HG03039 (cell line): ENCODE results near the gene GATA3.
"Not testable (repeated sequence)": the region's sequence is repeated elsewhere in the genome, so short reads cannot be mapped to it uniquely, and the experiment has no call there.

ENCODE experiments used
- ATAC-seq: cut with Tn5 transposase; IDR thresholded peaks from one replicate; pipeline ENCODE4 v1.9.1; 2021; ENCODE audit warnings: mild to moderate bottlenecking, moderate library complexity; ENCODE audit not compliant: unreplicated experiment

GATA3 gene

DNA sequence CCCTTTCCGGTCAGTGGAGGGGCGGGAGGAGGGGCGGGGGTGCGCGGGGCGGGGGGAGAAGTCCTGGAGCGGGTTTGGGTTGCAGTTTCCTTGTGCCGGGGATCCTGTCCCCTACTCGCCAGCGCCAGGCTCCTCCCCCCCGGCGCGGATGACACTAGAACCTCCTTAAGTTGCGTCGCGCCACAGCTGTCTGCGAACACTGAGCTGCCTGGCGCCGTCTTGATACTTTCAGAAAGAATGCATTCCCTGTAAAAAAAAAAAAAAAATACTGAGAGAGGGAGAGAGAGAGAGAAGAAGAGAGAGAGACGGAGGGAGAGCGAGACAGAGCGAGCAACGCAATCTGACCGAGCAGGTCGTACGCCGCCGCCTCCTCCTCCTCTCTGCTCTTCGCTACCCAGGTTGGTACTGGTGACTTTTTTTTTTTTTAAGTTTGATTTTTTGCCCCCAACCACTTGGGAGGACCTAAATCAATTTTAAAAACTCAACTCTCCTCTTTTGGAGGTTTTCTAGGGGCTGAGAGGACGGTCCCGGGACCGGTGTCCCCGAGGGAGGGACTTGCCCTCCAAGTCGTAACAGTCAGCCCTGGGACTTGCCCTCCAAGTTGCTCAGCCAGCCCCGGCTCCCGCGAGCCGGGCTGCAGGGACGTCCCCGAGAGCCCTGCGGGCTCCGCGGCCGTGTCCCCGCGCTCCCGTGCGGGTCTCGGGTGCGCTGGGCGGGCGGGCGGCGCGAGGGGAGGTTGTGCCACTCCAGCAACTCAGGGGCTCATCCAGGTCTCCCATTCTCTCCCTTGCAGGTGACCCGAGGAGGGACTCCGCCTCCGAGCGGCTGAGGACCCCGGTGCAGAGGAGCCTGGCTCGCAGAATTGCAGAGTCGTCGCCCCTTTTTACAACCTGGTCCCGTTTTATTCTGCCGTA, at the start of gene GATA3:
GATA3 (plus strand) TSS at position 195 of the 914 bp plus-strand sequence. CDS start 968 bp downstream, outside the sequence.
- no peak for ATAC-seq

DNA sequence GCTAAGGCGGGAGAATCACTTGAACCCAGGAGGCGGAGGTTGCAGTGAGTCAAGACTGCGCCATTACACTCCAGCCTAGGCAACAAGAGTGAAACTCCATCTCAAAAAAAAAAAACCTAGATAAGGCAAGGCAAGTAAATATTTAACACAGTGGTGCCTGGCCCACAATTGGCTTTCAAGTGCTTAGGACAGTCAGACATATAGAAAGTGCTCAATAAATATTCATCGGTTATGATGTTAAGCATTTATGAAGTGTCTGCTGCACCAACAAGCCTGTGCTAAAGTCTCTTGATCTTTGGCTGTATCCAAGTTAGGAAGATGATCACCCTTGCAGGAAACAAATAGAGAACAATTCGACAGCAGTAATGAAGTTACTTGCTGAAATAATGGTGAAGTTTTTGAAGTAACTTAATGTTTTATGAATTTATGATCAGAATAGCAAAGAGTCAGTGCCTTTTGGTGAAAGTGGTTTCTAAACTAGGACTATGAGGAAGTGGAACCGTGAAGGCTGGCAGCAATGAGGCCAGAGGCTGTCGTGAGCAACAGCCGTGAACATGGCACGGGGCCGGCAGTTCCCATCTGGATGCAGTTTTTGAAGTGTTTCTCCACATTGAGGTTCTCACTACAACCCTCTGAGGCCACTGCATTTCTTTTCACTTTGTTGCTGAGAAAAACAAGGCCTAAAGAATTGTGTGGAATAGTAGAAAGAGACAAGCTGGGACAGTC, 48.1 kb upstream of the GATA3 start:
- no peak for ATAC-seq

DNA sequence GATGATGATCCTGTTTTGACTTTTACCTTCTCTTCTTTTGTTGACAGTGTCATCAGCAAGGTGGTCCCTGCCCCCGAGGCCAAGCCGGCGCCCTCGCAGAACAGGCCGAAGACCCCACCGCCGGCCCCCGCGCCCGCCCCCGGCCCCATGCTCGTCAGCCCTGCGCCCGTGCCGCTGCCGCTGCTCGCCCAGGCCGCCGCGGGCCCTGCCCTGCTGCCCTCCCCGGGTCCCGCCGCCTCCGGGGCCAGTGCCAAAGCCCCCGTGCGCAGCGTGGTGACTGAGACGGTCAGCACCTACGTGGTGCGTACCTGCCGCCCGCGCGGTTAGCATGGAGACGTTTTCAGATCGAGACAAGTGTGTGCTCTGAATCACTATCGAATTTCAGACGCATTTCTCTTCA, 45.5 kb upstream of the GATA3 start:
- no peak for ATAC-seq

DNA sequence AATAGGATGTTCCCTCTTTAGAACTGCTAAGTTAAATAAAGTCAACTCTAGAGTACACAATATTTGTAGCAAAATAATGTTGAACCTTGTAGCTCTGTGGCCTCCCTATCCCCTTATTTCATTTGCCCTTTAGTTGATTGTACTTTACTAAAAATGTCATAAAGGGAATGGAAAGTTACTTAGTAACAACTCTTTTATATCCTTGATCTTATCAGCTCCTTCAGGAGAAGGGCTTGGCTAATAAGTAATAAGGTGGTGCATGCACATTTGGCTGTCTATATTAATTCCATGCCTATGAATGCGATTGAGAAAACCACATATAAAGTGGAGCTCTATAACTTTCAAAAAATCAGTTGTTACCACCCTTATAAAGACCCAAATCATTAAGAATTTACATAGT, 41.5 kb upstream of the GATA3 start:
- no peak for ATAC-seq

DNA sequence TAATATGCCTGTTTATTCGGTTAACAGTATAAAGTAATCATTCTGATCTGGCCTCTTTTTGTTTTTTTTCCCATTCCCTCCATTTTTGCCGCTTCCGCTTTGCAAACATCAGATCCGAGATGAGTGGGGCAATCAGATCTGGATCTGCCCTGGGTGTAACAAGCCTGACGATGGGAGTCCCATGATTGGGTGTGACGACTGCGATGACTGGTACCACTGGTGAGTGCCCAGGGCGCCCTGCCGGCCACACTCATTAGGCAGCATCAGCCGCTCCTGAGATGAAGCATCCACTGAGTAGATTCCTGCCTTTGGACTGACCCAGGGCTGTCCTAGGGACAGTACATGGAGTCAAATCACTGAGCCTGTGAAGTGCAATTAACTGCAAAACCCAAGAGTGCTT, 40.9 kb upstream of the GATA3 start:
- no peak for ATAC-seq

DNA sequence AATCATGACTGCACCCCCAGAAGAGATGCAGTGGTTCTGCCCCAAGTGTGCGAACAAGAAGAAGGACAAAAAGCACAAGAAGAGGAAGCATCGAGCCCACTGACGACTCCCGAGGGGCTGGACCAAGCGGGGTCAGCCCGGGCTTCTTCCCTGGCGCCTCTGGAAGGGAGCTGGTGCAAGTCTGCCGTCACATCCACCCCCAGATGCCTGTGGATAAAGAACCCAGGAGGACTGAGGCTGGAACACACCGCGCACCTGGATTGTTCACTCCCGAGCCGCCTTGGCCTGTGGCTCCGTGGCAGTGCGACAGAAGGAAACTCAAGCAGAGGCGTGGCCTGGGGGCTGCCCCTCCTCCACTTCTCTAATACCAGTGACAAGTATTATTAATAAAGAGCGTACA, 39.8 kb upstream of the GATA3 start:
- no peak for ATAC-seq

DNA sequence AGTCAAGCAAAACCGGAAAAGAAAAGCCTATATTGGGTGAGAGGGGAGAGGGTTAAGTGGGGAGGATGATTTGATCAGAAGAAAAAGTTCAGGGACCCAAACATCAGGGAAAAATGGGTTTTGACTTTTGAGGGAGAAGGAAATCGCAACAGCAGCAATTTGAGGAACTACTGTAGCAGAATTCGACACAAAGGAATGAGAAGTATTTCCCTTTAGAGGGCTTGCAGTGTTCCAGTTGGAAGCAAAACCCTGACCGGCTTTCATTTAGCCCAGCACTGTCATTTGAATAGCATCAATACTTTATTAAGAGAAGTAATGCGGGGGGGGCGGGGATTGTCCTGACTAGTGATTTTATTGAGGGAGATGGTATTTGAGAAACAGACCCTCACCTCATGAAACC, 37.2 kb upstream of the GATA3 start:
- ATAC-seq, result no peak

DNA sequence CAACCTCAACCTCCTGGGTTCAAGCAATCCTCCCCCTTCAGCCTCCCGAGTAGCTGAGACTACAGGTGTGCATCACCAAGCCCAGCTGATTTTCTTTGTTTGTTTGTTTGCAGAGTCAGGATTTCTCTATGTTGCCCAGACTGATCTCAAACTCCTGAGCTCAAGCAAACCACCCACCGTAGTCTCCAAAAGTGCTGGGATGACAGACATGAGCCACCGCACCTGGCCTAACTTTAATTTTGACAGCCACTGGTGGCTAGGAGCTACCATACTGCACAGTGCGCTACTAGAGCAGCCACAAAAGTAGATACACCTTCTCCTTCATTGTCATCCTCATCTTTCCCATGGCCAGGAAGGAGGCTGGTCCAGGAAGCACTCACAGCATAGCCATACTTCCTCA, 31.2 kb upstream of the GATA3 start:
- no peak for ATAC-seq

DNA sequence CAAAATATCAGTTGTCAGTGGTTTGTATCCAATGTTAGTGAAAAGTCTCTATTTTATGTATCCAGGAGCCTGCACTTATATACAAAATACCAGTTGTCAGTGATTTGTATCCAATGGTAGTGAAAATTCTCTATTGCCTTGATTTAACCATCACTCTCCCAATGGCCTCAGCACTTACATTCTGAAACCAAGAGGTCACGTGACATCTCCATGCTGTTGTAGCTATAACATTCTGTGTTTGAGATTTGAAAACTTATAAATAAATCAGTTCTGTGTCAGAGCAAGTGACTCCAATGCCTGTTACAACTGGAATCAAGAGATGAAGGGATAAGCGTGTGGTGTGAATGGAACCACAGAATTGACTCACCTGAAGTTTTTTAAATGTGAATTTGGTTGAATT, 30.6 kb upstream of the GATA3 start:
- ATAC-seq, result no peak

DNA sequence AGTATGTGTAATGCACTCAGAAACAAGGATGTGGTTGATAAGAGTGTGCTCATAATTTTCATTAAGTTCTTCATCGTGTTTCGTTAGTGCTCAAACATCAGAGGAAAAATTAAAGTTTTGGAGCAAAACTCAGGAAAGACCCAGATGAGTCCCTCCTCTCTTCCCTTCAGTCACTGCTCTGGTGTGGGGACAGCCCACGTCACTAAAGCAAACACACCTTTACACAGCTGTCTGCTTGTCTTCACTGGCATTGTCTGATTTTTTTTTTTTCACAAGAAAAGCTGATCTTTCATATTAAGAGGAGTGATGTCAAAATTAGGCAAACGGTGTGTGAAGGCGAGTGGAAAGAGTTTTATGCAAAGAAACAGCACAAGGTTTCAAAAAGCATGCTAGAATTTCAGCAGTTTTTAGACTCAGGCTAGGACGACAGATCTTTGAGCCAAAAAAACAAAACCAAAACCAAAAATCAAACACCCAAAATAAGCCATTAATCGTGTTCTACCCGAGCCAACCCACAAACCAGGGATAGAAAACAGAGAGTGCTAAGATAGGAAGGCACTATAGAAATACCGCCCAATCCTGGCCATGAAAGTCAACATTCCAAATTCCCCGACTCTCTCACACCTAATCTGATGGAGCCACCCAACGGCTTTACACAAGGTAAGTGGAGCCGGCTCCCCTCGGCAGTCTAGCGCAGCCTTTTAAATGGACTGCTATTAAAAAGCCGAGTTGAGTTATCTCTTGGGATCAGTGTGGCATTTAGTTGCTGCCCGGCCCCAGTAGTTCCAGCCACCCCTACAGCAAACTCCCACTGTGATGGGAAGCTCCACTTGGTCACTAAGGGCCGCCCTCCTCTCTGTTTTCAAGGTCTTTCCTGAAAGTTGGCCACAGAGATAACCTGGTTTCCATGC, 27.9 kb upstream of the GATA3 start:
- ATAC-seq, result no peak

DNA sequence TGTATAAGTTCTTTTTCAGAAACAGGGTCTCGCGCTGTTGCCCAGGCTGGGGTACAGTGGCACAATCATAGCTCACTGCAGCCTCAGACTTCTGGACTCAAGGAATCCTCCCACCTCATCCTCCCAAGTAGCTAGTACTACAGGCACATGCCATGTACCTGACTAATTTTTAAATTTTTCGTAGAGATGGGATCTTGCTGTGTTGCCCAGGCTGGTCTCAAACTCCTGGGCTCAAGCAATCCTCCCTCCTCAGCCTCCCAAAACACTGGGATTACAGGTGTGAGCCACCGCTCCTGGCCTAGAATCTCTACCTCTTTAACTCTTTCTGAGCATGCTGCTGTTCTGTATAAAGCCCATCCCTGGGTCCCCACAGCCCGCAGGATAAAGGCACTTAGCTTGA, 23.3 kb upstream of the GATA3 start:
- ATAC-seq, result not testable (repeated sequence)

DNA sequence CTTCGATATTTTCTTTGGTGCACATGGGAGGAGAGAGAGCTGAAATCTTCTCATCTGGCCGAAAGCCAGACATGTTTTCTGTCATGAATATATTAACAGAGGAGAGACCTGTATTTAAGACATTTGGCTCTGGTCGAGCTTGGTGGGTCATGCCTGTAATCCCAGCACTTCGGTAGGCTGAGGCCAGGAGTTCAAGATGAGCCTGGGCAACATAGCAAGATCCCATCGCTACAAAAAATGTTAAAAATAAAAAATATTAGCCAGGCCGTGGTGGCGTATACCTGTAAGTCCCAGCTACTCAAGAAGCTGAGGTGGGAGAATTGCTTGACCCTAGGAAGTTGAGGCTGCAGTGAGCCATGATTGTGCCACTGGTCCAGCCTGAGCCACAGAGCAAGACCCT, 21.9 kb upstream of the GATA3 start:
- no peak for ATAC-seq

DNA sequence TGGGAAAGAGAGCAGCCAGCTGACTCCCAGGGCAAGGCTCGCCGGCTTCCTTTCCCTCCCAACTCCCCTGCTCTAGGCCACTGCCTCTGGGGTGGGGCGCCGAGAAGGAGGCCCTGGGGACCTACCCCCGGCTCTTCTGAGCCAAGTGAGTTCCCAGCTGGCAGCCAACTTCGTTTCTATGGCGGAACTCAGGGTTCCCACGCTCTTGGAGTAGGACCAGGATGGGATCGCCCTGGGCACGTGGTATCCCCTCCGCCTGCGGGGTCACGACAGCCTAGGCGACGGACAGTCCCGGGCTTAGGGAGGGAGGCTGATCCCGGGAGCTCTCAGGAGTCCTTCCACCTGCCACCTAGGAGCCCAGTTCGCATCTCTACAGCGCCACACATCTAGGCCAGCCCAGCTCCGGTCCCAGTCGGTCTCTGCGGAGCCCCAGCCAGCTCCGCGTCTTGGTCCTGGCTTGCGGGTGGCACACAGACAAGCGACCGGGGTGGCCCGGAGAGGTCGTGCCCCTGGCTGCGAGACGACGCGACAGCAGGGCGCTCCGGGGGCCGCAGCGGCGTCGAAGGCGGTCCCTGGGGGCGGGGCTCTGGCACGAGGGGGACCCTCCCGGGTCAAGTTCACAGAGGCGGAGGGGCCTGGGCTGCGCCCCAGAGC, 20.5 kb upstream of the GATA3 start:
- no peak for ATAC-seq

DNA sequence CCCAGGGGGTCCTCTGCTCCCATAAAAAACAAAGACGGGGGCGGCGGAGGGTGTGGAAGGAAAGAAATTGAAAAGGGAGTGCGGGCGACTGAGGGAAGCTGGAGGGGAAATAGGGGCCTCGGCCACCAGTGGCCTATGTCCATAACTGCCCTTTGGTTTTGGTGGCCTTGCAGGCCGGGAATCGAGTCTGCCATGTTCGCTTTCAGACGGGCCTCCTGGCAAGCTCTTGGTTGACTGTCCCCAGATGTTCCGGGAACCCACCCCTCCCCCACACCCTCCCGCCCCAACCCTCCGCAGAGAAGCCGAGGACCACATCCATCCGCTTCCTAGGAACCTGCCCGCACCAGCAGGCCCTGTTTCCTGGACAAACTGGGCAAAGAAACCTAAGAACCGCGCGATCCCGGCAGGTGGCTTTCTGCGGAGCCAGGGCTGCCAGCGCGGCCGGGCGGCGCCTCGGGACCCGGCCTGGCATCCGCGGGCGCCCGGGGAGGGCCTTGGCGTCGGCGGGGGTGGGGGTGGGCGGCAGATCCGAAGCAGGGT, 20.0 kb upstream of the GATA3 start:
- no peak for ATAC-seq

DNA sequence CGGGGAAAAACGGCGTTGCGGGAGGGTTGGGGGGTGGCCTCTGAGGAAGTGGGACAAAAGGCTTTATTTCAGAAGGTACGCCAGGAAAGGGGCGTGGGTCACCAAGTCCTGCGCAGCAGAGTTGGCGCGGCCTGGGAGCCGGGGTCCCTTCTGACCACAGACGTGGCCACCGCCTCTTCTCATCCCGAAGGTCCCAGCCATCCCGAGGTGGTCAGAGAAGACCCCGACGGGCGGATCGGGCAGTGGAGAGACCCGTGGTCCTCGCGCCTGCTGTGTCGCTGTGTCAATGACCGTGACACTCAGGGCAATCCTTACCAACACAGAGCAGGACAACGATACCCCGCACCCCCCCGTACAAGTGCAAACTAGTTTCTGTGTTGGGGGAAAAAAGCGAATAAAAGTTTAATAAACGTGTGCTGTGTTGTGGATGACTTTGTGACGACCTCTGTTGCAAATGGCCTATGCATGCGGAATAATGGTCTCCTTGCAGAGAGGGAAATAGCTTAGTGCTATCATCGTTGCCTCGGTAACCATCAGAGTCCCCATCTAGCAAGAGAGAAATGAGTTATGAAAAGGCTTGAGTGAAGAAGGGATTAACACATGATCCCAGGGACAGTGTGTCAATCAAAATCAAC, 19.4 kb upstream of the GATA3 start:
- no peak for ATAC-seq

DNA sequence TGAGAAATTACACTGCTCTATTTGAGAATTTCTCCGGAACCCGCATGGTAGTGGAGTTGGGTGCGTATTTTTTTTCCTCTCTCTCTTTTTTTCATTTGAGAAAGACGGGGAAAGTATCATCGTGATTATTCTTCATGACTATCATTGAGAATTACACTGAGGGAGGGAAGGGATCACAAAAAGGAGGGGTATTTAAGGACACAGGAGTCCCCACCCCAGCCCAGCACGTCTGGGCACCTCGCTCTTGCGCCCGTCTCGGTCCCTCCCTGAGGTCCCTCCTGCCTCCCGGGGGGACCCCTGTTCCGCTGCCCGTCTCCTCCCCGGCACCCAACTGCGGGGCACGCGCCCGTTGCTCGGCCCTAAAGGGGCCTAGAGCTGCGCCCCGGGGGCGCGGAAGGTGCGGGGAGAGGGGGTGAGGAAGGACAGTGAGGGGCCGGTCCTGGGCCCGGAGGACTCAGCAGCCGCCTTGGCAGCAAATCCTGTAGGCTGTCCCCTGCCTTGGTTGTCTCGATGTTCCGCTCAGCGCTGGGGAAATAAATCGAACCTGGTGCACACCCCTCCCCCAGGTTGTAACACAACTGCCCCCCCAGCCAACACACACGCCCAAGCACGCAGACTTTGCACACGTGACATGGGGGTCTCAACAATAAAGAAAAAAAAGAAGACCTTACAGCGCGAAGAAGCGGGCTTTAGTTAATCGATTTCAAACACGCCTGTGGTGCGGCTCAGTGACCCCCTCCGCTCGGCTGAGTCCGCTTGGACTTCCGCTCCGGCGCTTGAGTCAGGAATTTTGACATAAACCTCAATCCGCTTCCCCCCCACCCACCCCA, 18.6 kb upstream of the GATA3 start:
- ATAC-seq, result no peak

DNA sequence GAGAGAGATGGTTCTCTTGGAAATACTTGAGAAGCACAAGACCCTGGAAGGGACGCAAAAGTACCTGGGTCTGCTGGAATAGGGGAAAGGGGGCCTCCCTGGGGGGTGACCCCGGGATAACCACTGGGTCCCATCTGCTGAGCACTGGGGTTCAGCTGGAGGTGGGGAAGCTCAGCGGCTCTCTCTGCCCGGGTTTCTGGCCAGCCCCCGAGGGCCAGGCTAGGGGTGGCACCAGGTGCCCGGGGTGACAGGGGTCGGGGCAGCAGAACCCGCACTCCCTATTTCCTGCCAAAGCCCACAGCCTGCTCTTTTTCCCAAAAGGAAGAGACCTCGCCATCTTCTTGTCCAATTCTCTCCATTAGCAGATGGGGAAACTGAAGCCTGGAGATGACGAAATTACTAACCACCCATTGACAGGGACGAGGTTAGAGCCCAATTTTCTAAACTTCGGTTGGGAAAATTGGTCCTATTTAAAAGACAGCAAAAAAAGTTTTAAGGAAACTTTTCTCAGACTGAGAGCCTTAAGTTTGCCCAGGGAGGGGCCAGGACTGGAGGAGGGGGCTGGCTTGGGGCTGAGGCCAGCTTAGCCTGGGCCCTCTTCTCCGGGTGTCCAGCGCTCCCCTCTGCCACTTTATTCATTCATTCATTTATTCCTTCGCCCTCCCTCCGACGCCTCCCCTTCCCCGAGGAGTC, 17.8 kb upstream of the GATA3 start:
- no peak for ATAC-seq

DNA sequence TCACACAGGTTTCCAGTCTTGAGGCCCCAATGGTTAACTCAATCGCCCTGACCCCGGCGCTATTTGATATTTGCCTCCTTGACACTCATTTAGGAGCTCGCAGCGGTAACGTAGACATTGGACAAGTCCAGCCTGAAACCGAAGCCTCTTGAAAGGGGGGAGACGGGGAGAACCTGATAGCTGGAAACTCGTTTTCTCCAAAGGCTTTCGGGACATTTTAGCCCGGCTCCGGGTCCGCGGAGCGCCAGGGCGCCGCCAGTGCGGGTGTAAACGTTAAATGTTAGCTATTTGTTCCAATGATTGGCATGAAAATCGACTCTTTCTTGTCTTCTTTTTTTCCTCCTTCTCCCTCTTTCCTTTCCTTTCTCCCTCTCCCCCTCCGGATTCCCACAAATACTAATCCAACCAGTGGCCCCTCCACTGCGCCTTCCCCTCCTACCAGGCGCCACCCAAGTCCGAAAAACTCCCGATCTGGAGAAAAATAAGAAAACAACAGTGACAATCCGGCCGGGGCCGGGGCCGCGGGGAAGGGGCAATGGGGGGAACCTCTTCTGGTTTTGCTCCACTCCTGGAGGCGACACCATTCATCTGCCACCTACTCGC, 17.2 kb upstream of the GATA3 start:
- no peak for ATAC-seq
